T-cell (primary cell): ENCODE data around the gene WNT3. TPM values are rescaled to one million over a fixed set of nuclear protein-coding genes. Genes with fewer than 3 reads are reported as not detected.

ENCODE experiments used
- ATAC-seq, 4 experiments: fragments of 200-7000 bp in 3 of 4; fragments of 150-1000 bp in 1 of 4; cut with Tn5 transposase; replicated peaks in 1 of 4; 1 replicate in 3 of 4; 2 replicates in 1 of 4; pipeline ENCODE4 v1.10.0; 2021; ENCODE audit warnings: moderate library complexity in 3 of 4, mild to moderate bottlenecking in 2 of 4, moderate number of reproducible peaks in 1 of 4
- CTCF ChIA-PET, 2 donors: fragments of 300-600 bp; sonication (Branson Sonifier 250); formaldehyde crosslinking; loops; one replicate each; lab custom pipeline; 2022; ENCODE audit warnings: antibody characterized with exemption in 2 of 2; lab: Charles Lee
- POLR2A ChIA-PET, 2 donors: fragments of 300-600 bp; sonication (Branson Sonifier 250); formaldehyde crosslinking; loops; one replicate each; lab custom pipeline; 2022; ENCODE audit warnings: antibody characterized with exemption in 2 of 2; lab: Charles Lee
- DNase-seq, 35 experiments: peaks; one replicate each; pipeline versions ENCODE4 v3.0.0 to v3.0.0-alpha.2; 2013 to 2023
- H3K27ac ChIP-seq: one replicate; pipeline ENCODE4 v1.5.1; 2013; ENCODE audit warnings: low read length
- H3K27me3 ChIP-seq, 2 experiments: replicated peaks in 1 of 2; 1 replicate in 1 of 2; 2 replicates in 1 of 2; pipeline versions ENCODE4 v1.6.1 to v1.7.0; 2013; ENCODE audit warnings: low read length in 1 of 2, mixed read lengths in 1 of 2; ENCODE audit not compliant: control insufficient read depth in 2 of 2, insufficient read depth in 2 of 2; ENCODE audit errors: extremely low read depth in 1 of 2
- H3K36me3 ChIP-seq, 2 donors: 1 replicate in 1 of 2; 2 replicates in 1 of 2; pipeline versions ENCODE4 v1.6.1 to v1.7.0; 2013; ENCODE audit warnings: low read length in 1 of 2; ENCODE audit not compliant: control insufficient read depth in 2 of 2, insufficient read depth in 1 of 2; ENCODE audit errors: extremely low read depth in 1 of 2
- H3K4me1 ChIP-seq, 2 experiments: 1 replicate in 1 of 2; 2 replicates in 1 of 2; pipeline versions ENCODE4 v1.6.1 to v1.7.0; 2013; ENCODE audit warnings: low read length in 2 of 2, mixed read lengths in 1 of 2; ENCODE audit not compliant: insufficient read depth in 2 of 2, control insufficient read depth in 1 of 2; ENCODE audit errors: extremely low read depth in 1 of 2
- H3K4me3 ChIP-seq, 2 donors: 1 replicate in 1 of 2; 2 replicates in 1 of 2; pipeline versions ENCODE4 v1.5.1 to v1.7.0; 2013; ENCODE audit warnings: mild to moderate bottlenecking in 2 of 2, low read length in 1 of 2, moderate library complexity in 1 of 2; ENCODE audit not compliant: control insufficient read depth in 1 of 2; ENCODE audit errors: extremely low read depth in 1 of 2
- H3K9me3 ChIP-seq: 2 replicates; pipeline ENCODE4 v1.7.0; 2013
- H3K27ac Mint-ChIP-seq, 2 donors: one replicate each; pipeline ENCODE4 v1.8.0; 2020 to 2021; ENCODE audit warnings: mild to moderate bottlenecking in 2 of 2, mixed read lengths in 2 of 2
- H3K27me3 Mint-ChIP-seq, 2 donors: one replicate each; pipeline ENCODE4 v1.8.0; 2021 to 2022; ENCODE audit warnings: mixed read lengths in 2 of 2
- H3K36me3 Mint-ChIP-seq: one replicate; pipeline ENCODE4 v1.8.0; 2021; ENCODE audit warnings: mixed read lengths
- H3K4me1 Mint-ChIP-seq, 3 donors: one replicate each; pipeline ENCODE4 v1.8.0; 2020 to 2022; ENCODE audit warnings: mixed read lengths in 3 of 3, mild to moderate bottlenecking in 1 of 3
- H3K4me3 Mint-ChIP-seq, 3 donors: one replicate each; pipeline ENCODE4 v1.8.0; 2020 to 2022; ENCODE audit warnings: mild to moderate bottlenecking in 3 of 3, mixed read lengths in 3 of 3, moderate library complexity in 3 of 3
- H3K9me3 Mint-ChIP-seq, 3 donors: one replicate each; pipeline ENCODE4 v1.8.0; 2020 to 2022; ENCODE audit warnings: mixed read lengths in 3 of 3
- WGBS: methylation state at CpG from one replicate; pipeline ENCODE4 v1.1.5; 2013; ENCODE audit warnings: missing lambda C conversion rate; ENCODE audit not compliant: insufficient coverage; 5-methylcytosine and 5-hydroxymethylcytosine counted together
- total RNA-seq, 35 experiments: library from RNA in 6 of 35; stranded (reverse) in 6 of 35; fragments of 120-200 nt in 1 of 35; gene quantifications; one replicate each; pipeline versions ENCODE4 v1.2.1 to v1.2.4 and lab custom pipeline; 2013 to 2026

The WNT3 gene
- total RNA-seq, 5 donors from 2014 or later (not counting 1 experiment from before 2014, with no cell fraction given) = 0.09 to 0.12 (median 0.10) TPM; not detected in 2

DNA sequence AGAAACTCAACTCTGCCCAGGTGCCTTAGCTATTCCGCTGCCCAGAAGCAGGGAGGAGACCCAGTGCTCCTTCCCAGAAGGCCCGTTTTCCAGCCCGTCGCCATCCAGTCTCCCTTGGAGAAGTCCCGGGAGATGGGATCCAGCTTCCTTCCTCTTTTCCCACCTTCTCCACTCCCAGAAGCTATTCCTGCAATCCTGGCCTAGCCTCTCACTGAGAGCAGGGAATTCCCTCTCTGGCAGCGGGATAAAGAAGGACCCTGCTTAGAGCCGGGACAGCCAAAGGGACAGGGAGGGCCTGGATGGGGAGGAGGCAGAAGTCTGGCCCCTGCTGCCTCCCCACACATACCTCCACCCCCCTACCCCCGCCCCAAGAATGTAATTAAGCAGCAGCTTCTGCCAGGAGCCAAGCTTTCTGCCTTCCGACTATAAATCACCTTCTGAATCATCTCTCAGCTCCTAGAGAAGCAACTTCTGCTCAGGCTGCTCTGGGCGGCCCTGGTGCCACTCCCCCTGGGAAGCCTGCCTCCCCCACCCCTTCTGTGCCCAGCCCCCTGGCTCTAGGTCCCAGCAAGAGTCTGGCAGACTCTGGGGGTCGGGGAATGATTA is 6.4 kb downstream of the WNT3 start:
- ATAC-seq (no peak), DNase-seq (no peak)
- Histone ChIP-seq H3K9me3 (no peaks in the 10 kb centered on the region), H3K27me3 (peaks cover 0 to 75% of the 10 kb centered on the region in 2 experiments), H3K4me3 (no peak overlapping the region), H3K36me3 (no peaks in the 10 kb centered on the region), H3K4me1 (peaks cover 0 to 2% of the 10 kb centered on the region in 2 experiments), H3K27ac (no peak overlapping the region)
- Mint-ChIP-seq H3K4me3 (no peak overlapping the region), H3K9me3 (no peaks in the 10 kb centered on the region), H3K27me3 (peaks cover 38 to 60% of the 10 kb centered on the region in 2 donors), H3K27ac (no peak overlapping the region), H3K36me3 (no peaks in the 10 kb centered on the region), H3K4me1 (peaks cover 0 to 3% (median 3%) of the 10 kb centered on the region in 3 donors)
- POLR2A ChIA-PET = no interaction called here
- WGBS = 56% methylated on average over 6 of the region's 11 CpGs
- CTCF ChIA-PET = no interaction called here

DNA sequence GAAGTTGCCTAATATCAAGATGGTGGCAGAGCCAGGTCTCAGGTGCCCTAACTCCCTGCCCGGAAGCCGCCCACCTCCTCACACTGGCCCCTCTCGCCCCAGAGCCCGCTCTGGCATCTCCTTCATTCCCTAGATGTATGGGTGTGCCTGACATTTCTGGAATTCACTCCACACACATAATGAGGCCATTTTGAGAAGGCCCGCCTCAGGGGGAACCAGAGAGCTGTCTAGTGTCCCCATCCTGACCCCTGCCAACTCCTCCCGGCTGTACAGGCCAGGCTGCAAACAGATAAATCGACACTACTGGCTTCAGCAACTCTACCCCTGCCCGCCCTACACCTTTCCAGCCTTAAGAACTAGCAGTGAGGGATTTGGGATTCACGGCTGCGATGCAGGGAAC is 7.7 kb downstream of the WNT3 start:
- no peak for DNase-seq
- Histone ChIP-seq H3K27me3 (peaks cover 0 to 63% of the 10 kb centered on the region in 2 experiments), H3K4me3 (no peak overlapping the region), H3K27ac (no peak overlapping the region), H3K9me3 (no peaks in the 10 kb centered on the region), H3K4me1 (no peaks in the 10 kb centered on the region), H3K36me3 (no peaks in the 10 kb centered on the region)
- Mint-ChIP-seq H3K4me1 (no peaks in the 10 kb centered on the region), H3K27me3 (peaks cover 26 to 50% of the 10 kb centered on the region in 2 donors), H3K9me3 (no peaks in the 10 kb centered on the region), H3K36me3 (no peaks in the 10 kb centered on the region), H3K4me3 (no peak overlapping the region), H3K27ac (no peak overlapping the region)
- ATAC-seq = no peak
- POLR2A ChIA-PET = no interaction called here
- WGBS = 92% methylated on average over 3 of the region's 10 CpGs
- CTCF ChIA-PET = no interaction called here

DNA sequence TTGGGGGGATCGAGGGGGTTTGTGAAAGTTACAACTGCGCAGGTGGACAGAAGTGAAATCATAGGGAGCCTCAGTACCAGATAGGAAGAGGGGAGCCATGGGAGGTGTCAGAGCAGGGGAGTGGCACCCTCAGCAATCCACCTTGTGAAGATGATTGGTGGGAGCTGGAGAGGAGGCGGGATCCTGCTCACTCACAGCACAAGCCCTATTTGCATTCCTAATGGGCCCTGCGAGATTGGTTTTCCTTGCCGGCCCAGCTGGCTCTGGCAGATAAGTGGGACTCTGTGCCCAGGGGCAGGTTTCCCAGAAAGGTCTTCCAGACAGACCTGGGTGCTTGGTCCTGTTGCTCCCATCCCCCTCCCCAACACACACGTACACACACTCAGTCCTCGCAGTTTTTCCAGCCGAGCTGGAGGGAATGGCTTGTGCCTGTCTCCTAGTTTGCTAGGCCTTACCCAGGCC is 9.4 kb downstream of the WNT3 start:
- H3K4me1 ChIP-seq = no peaks in the 10 kb centered on the region
- H3K36me3 Mint-ChIP-seq = no peaks in the 10 kb centered on the region
- no peak overlapping the region for H3K4me3 ChIP-seq
- ATAC-seq (no peak), DNase-seq (no peak)
- H3K9me3 Mint-ChIP-seq = no peaks in the 10 kb centered on the region
- no peak overlapping the region for H3K27ac Mint-ChIP-seq
- no peaks in the 10 kb centered on the region for H3K9me3 ChIP-seq
- H3K4me1 Mint-ChIP-seq = no peaks in the 10 kb centered on the region
- CTCF ChIA-PET = no interaction called here
- no peaks in the 10 kb centered on the region for H3K36me3 ChIP-seq
- peaks cover 19 to 33% of the 10 kb centered on the region in 2 donors for H3K27me3 Mint-ChIP-seq
- H3K27me3 ChIP-seq = peaks cover 0 to 49% of the 10 kb centered on the region in 2 experiments
- 86% methylated on average over 8 of the region's 8 CpGs for WGBS
- no peak overlapping the region for H3K27ac ChIP-seq
- POLR2A ChIA-PET = no interaction called here
- H3K4me3 Mint-ChIP-seq = no peak overlapping the region

DNA sequence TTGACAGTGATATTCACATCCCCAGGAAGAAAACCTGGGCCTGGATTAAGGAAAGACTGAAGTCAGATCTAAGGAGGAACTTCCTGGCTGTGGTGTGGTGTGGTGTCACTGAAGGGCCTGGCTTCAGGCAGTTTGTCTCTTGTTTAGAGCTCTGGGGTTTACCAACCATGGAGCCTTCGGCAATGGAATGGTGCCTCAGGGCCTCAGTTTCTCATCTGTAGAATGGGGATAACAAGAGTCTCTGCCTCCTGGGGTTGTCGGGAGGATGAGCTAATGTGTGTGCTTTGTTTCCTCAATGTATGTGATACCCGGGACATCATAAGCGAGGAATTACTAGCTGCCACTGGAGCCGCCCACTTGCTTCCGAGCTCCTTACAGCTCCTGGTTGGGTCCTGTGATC is 12.7 kb downstream of the WNT3 start:
- peaks cover 0 to 20% of the 10 kb centered on the region in 2 experiments for H3K27me3 ChIP-seq
- POLR2A ChIA-PET = interaction anchor here in 1 of 2 donors (0.7 kb wide), 1 partner anchor 13 kb away, joined by 3 read pairs; no protein-coding TSS in a partner anchor
- 100% methylated on average over 4 of the region's 6 CpGs for WGBS
- Mint-ChIP-seq H3K9me3 (no peaks in the 10 kb centered on the region), H3K4me1 (no peaks in the 10 kb centered on the region), H3K4me3 (no peak overlapping the region), H3K36me3 (no peaks in the 10 kb centered on the region), H3K27ac (no peak overlapping the region), H3K27me3 (peaks cover 0 to 5% of the 10 kb centered on the region in 2 donors)
- no peaks in the 10 kb centered on the region for H3K36me3 ChIP-seq
- CTCF ChIA-PET = no interaction called here
- ATAC-seq (no peak), DNase-seq (no peak)
- H3K4me1 ChIP-seq = no peaks in the 10 kb centered on the region
- H3K9me3 ChIP-seq = no peaks in the 10 kb centered on the region
- H3K4me3 ChIP-seq = no peak overlapping the region
- no peak overlapping the region for H3K27ac ChIP-seq

DNA sequence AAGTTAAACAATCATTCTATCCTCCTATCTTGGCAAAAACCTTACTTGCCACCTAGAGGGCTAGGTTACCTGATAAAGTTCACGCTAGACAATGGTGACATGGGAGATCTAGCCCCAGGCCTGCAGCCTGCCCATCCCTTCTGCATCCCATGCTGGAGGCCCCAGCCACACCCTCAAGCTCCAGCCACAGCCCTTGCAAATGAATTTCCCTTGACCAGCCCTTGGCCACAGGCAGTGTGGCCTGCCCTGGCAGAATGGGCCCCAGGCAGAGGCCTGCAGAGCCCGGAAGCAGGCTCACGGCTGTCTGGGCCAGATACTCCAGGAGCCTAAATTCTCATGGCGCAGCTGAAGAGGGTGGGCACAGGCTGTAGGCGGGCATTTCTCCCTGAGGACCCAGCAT is 14.9 kb downstream of the WNT3 start:
- ChIA-PET CTCF (no interaction called here), POLR2A (no interaction called here)
- H3K9me3 Mint-ChIP-seq = no peaks in the 10 kb centered on the region
- no peak overlapping the region for H3K4me3 ChIP-seq
- H3K27ac ChIP-seq = no peak overlapping the region
- peaks cover 0 to 11% of the 10 kb centered on the region in 2 donors for H3K27me3 Mint-ChIP-seq
- no peaks in the 10 kb centered on the region for H3K4me1 Mint-ChIP-seq
- H3K9me3 ChIP-seq = no peaks in the 10 kb centered on the region
- no peak overlapping the region for H3K4me3 Mint-ChIP-seq
- ATAC-seq = no peak
- H3K27me3 ChIP-seq = peaks cover 0 to 14% of the 10 kb centered on the region in 2 experiments
- no peak overlapping the region for H3K27ac Mint-ChIP-seq
- no peaks in the 10 kb centered on the region for H3K36me3 Mint-ChIP-seq
- H3K36me3 ChIP-seq = no peaks in the 10 kb centered on the region
- H3K4me1 ChIP-seq = no peaks in the 10 kb centered on the region
- no peak for DNase-seq
- WGBS = 91% methylated on average over 5 of the region's 5 CpGs

DNA sequence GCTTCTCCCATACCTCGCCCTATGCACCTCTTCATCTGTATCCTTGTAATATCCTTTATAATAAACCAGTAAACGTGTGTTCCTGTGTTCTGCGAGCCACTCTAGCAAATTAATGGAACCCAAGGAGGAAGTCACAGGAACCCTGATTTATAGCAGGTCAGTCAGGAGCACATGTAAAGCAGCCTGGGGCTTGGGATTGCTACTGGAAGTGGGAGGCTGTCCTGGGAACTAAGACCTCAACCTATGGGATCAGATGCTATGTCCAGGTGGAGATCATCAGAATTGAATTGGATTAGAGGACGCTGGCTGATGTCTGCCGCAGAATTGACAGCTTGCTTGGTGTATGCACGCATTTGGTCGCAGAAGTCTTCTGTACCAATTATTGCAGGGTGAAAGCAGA is 15.7 kb downstream of the WNT3 start:
- DNase-seq (no peak), ATAC-seq (no peak)
- H3K27me3 ChIP-seq = peaks cover 0 to 12% of the 10 kb centered on the region in 2 experiments
- Mint-ChIP-seq H3K27ac (no peak overlapping the region), H3K36me3 (no peaks in the 10 kb centered on the region), H3K4me1 (no peaks in the 10 kb centered on the region), H3K9me3 (no peaks in the 10 kb centered on the region), H3K4me3 (no peak overlapping the region), H3K27me3 (peaks cover 0 to 11% of the 10 kb centered on the region in 2 donors)
- H3K4me3 ChIP-seq = no peak overlapping the region
- H3K9me3 ChIP-seq = no peaks in the 10 kb centered on the region
- ChIA-PET POLR2A (no interaction called here), CTCF (no interaction called here)
- H3K36me3 ChIP-seq = no peaks in the 10 kb centered on the region
- 82% methylated on average over 4 of the region's 7 CpGs for WGBS
- no peak overlapping the region for H3K27ac ChIP-seq
- no peaks in the 10 kb centered on the region for H3K4me1 ChIP-seq
